Dedifferentiated amniotic fluid mesenchymal stem cell (primary cell): ENCODE measurements around the gene EMC9.
"Not testable (repeated sequence)": the region's sequence is repeated elsewhere in the genome, so short reads cannot be mapped to it uniquely, and the experiment has no call there.

Experiments
- DNase-seq: peaks from one replicate; pipeline ENCODE4 v3.0.0-alpha.2; 2016; ENCODE audit errors: extremely low spot score

The EMC9 gene

GRCh38 chr14:24108336-24108874, 33.0 kb downstream of the EMC9 start:
- DNase-seq: no peak

DNA sequence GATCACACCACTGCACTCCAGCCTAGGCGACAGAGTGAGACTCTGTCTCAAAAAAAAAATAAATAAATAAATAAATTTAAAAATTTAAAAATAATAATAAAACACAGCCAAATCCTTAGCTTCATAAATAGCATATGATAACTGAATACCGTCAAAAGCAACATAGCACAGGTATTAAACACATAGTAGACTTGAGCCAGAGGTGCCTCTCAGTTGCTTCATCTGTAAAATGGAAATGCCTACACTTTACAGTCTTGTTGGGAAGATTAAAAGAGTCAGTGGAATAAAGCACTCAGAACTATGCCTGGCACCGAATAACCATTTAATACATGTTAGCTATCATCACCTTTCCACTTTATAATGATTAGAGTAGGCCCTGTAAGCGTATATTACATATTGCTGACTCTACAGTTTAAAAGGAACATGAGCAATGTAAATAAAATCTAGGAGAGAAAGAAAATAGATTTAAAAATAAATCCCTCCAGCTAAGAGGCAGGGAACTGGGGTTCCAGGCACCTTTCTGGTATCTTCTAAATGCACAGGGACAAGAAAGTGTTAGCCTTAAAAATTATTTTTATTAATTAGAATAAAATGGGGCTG, 34.6 kb downstream of the EMC9 start:
- DNase-seq: no peak

GRCh38 chr14:24105609-24106239, 35.7 kb downstream of the EMC9 start:
- DNase-seq: not testable (repeated sequence)

GRCh38 chr14:24103451-24103850, 37.9 kb downstream of the EMC9 start:
- no peak for DNase-seq

GRCh38 chr14:24102357-24103048, 38.9 kb downstream of the EMC9 start:
- DNase-seq: no peak

GRCh38 chr14:24100982-24101494, 40.4 kb downstream of the EMC9 start:
- DNase-seq: no peak

- no peak for DNase-seq
These were observed 41.0 kb downstream of the EMC9 start for GRCh38 chr14:24100197-24100981.

- no peak for DNase-seq
These were observed 42.2 kb downstream of the EMC9 start for GRCh38 chr14:24098927-24099813.

GRCh38 chr14:24098229-24098926, 43.0 kb downstream of the EMC9 start:
- DNase-seq: no peak

DNA sequence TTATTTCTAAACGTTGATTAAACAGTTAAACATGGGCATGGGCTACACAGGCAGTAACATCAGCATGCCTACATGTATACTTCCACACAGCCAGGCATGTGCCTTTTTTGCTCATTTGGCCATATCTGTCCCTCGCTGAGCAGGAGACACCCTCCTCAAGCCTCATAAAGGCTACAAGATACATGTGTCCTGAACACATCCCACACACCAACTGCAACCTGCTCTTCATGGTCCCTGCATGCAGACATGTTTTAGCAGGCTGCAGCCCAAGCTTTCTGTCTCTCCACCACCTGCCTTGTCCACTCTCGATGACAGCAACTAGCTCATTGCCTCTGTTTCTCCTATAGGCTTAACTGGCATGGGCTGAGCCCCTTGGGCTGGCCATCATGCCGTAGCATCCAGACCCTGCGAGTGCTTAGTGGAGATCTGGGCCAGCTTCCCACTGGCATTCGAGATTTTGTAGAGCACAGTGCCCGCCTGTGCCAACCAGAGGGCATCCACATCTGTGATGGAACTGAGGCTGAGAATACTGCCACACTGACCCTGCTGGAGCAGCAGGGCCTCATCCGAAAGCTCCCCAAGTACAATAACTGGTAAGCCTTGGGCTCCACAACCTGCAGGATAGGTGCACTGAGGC, 44.7 kb downstream of the EMC9 start:
- DNase-seq: no peak

GRCh38 chr14:24095271-24096068, 45.9 kb downstream of the EMC9 start:
- DNase-seq: peak; percentile 40

DNA sequence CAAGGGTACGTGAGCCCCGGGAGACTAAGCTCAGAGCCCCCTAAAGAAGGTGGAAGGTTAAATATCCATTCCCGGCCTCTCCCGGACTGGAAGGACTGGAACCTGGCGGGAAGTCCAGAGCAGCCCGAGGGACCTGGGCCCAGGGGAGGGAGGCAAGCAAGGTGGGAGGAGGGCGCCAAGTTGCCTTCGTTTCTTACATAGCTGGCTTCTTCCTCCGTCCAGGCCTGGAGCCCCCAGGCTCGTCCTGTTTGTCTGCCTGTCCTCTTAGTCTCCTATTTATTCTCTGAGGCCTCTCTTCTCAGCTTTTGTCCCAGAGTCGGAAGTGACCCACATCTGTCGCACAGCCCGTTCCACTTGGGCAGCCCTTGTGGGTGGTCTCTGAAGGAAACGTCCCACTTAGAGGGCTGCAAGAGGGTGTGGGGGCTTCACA, 46.5 kb downstream of the EMC9 start:
- no peak for DNase-seq

DNA sequence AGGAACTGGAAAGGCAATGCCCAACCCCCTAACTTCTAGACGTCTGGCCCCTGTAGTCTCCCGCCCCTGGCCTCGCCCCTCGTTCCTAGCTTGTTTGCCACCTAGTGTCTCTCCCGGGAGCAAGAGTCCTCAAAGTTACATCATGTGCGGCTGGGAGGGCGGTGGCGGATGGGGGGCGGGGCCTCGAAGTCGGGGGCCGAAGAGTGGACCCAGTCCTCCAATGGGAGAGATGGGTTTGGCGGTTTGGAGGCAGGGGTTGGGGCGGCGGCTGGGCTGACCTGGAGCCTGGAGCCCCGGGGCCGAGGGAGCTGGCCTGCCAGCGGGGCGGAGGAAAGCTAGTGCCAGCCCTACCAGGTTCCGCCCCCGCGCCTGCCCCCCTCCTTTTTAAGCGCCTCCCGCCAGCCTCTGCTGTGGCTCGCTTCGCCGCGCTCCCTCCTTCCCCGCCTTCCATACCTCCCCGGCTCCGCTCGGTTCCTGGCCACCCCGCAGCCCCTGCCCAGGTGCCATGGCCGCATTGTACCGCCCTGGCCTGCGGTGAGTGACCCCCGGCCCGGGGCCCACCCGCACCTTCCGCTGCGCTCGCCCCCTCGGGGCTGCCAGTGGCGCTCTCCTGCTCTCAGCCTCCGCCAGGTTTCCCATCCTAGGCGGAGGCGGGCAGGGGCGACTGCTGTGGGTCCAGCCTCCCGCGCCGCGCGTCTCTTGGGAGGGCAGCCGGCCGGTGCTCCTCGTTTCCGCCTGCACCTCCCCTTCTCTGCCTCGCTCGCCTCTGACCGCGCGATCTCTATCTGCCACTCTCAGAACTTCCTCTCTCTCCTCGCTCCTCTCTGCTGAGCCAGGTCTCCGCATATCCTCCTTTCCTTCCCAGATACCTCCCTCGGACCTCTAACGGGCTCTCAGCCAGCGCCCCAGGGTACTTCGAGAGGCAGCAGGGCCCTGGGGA, 47.2 kb downstream of the EMC9 start, which contains the start of gene PCK2:
TSS of gene PCK2 (plus strand) at position 411 of the 940 bp plus-strand sequence. CDS start at position 506, 95 bp downstream.
- DNase-seq: peak; percentile 93

- no peak for DNase-seq
These were observed 48.0 kb downstream of the EMC9 start for GRCh38 chr14:24093207-24093900.

DNA sequence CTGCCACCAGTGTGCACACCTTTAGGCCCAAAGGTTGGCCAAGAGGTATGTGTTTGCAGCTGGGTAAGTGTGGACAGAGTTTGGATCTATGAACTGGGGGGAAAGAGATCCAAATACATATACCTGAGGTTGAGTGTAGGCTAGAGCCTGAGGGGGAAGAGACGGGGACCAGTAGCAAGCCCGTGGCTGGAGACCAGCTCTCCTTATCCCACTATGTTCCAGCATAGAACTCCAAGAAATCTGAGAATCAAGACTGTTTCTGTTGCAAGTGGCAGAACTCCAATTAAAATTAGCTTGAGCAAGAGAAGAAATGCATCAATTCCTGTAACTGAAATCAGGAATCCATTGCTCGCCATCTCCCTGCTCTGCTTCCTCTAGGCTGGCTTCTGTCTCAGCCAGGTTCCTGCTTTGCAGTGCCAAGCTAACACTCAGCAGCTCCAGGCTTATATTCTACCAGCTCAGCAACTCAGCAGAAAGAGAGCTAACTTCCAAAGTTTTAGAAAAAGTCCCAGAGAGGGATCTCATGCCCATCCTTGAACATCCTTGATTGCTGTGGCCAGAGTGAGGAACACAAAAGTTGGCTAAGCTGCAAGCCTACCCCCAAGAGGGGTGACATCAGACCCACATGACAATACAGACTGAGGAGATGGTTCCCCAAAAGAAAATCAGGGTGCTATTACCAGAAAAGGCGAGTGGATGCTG, 48.7 kb downstream of the EMC9 start:
- DNase-seq: no peak

DNA sequence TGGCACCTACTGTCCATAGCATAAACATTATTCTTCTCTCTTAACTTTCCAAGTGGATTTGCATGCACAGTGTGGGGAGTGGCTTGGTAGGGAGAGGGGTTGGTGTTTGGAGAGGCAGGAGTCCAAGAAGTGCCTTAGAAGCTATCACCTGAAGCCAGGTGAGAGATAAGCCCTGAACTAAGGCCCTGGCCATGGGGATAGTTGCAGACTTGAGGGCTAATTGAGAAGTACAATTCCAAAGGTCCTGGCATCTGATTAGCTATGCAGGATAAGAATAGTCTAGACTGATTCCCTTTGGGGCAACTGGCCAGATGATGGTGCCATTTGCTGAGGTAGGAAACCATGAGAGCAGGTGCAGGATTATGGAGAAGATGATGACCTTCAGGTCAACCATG, 49.3 kb downstream of the EMC9 start:
- DNase-seq: no peak
